HG03175 (cell line): ENCODE results near the gene SGTA.

Experiments
- ATAC-seq: cut with Tn5 transposase; IDR thresholded peaks from one replicate; pipeline ENCODE4 v1.9.1; 2021; ENCODE audit warnings: mild to moderate bottlenecking, moderate library complexity; ENCODE audit not compliant: unreplicated experiment

Gene SGTA

DNA sequence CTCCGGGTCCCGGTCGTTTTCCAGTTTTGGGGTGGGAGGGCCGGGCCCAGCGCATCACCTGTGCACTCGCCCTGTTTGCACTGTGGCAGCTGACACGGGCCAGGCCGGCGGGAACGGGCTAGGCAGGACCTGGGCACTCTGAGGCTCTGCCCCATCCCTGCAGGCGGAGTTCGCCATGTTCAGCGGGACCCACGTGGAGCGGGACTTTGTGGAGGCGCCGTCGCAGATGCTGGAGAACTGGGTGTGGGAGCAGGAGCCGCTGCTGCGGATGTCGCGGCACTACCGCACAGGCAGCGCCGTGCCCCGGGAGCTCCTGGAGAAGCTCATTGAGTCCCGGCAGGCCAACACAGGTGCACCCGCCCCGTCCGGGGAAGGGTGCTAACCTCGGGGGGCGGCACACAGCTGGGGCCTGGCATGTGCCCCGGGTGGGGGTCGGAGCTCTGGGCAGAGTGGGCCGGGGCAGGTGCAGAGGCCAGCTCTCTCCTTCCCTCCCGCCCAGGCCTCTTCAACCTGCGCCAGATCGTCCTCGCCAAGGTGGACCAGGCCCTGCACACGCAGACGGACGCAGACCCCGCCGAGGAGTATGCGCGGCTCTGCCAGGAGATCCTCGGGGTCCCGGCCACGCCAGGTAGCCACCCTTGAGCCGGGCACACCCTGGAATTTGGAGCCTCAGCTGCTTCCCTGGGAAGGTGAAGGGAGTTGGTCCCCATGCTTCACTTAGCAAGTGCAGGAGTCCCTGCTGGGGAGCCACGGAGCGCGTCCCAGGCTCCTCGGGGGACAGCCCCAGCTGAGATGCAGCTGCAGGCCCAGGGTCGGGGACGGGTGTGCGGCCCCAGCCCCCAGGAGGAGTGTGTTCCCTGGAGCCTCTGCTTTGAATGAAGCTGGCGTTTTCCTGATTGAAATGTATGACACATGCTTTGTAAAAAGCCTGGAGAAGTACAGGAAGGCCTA lies 27.3 kb upstream of the SGTA start:
- no peak for ATAC-seq

DNA sequence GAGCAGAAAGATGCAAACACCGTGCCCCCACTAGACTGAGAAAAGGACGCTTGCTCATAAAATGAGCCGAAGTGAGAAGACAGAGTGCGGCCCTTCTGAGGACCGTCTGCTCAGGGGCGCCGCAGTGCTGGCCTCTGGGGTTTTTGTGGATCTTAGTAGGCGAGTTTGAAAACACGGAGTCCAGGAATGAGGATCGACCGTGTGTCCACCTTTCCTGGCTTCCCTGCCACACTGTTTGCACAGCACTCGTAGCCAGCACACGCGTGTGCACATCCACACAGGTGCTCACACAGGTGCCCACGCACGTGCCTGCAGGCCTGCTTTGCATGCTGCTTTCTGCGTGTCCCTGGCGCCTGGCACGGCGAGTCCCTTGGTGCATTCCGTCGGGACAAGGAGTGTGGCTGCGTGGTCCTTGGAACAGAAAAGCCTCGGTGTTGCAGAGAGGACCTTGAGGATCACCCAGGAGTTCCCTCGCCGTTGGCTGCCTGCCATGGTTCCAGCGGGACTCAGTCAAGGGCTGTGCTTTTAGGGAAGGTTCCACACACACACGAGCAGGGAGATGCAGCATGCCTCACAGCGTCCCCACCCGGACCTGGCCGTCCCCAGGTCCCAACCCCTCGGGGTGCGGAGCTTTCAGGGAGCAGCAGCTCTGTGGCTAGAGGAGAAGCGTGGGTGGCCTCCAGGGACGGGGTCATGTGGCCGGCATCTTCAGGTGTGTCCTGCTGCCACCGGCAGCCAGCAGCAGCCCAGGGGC lies 26.5 kb upstream of the SGTA start:
- no peak for ATAC-seq

DNA sequence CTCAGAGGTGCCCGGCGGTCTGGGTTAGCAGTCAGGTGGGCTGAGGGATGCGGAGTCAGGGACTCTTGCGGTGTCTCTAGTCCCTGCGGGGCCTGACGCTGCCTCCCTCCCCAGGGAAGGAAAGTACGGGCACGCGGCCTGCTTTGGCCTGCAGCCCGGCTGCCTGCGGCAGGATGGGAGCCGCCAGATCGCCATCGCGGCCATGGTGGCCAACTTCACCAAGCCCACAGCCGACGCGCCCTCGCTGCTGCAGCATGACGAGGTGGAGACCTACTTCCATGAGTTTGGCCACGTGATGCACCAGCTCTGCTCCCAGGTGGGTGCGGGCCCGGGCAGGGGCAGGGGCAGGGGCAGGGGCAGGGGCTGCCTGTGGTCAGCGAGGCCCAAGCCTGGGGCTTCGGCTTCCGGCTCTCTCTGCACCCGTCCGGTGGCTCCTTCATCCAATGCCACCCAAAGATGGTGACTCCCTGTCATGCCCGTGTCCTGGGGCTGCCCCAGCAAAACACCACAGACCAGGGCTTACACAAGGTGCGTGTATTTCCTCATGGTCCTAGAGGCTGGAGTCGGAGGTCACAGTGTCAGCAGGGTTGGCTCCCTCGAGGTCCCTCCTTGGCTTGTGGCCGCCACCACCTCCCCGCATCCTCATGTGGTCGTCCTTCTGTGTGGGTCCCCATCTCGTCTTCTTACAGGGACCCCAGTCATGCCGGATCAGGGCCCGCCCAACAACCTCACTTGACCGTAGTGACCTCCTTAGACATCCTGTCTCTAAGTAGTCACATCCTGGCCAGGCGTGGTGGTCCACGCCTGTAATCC lies 25.3 kb upstream of the SGTA start:
- no peak for ATAC-seq

DNA sequence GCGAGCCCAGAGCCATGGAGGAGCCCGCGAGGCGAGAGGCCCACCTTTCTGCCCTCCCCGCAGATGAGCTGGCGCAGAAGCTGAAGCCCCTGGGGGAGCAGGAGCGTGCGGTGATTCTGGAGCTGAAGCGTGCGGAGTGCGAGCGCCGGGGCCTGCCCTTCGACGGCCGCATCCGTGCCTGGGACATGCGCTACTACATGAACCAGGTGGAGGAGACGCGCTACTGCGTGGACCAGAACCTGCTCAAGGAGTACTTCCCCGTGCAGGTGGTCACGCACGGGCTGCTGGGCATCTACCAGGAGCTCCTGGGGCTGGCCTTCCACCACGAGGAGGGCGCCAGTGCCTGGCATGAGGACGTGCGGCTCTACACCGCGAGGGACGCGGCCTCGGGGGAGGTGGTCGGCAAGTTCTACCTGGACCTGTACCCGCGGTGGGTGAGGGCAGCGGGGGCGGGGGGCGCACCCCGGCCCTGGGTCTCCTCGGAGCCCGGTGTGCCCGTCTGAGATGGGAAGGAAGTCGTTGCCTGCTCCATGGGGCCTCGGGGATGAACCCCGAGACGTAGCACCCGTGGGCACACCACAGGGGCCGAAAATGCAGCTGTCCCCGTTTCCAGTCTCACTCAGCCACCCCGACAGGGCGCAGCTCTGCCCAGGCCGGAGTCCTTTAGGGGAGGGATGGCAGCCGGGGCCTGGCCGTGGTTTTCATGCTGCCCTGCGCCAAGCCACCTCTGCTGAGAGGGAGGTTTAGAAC lies 24.5 kb upstream of the SGTA start:
- ATAC-seq = no peak

DNA sequence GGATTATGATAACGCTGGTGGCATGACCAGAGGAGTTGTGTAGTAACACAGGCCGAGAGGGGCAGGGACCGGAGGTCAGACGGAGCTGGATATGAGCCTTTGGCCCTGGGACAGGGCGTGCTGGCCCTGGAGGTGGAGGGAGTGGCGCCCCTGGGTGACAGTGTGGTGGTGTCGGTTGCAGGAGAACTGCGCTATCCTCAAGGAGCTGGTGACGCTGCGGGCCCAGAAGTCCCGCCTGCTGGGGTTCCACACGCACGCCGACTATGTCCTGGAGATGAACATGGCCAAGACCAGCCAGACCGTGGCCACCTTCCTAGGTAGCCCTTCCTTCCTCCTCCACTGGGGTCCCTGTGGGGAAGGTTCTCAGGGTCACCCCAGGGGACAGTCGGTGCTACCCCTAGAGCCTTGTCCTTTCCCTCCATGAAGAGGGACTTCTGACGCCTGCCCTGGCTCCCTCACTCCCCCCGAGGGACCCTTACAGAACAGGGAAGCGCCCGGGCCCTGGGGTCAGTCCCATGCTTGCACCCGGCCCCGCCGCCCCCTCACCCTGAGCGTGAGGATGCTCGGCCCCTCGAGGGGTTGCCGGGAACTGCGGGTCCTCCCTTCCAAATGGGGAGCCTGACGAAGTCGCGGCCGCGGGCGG lies 23.8 kb upstream of the SGTA start:
- no peak for ATAC-seq

DNA sequence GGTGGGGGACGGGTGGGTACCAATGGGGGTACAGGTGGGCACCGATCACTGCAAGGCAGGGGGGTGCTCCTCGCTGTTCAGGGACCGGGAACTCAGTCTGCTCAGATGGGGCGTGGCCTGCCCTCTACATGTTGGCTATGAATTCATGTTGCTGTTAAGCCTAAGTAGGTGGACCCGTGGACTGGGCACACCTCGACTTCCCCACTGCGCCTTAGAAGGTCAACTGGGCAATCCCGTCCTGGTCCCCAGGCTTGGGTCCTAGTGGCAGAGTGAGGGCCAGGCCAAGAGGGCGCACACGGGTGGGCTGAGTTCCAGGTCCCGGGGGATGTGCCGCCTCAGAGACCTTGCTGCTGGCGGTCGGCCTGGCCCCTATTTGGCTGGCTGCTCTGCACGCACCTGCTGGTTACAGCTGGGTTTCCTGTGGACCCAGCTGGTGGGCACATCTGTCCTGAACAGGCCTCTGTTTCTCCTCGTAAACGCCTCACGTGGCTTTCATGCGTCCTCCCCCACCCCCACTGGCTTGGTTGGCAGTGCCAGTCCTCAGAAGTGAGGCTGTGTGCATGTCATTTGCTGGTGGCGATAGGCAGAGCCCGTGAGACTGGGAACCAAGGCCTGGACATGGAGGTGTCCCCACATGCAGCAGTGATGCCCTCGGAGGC lies 23.0 kb upstream of the SGTA start:
- ATAC-seq = no peak

DNA sequence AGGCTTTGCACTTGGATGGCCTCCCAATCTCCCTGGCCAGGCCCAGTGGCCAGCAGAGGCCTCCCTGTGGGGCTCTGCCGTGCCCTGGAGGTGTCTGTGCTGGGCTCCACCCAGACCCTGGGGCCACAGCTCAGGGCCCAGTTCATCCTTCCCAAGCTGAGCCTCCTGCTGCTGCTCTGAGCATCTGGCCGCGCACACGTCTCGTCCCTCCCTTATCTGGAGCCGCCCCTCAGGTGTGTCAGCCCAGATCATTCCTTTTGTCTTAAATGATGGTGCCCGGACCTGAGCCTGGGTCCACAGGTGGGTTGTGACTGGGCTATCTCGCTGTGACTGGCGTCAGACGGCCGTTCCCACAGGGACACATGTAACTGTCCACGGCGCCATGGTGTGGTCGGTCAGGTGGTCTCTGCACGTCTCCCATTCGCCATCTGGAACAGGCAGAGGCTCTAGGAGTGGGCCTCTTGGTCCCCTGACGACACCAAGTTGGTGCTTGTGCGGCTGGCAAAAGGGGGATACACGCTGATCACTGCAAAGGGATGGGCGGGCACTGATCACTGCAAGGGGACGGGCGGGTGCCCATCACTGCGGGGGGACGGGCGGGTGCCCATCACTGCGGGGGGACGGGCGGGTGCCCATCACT lies 22.3 kb upstream of the SGTA start:
- ATAC-seq = no peak

DNA sequence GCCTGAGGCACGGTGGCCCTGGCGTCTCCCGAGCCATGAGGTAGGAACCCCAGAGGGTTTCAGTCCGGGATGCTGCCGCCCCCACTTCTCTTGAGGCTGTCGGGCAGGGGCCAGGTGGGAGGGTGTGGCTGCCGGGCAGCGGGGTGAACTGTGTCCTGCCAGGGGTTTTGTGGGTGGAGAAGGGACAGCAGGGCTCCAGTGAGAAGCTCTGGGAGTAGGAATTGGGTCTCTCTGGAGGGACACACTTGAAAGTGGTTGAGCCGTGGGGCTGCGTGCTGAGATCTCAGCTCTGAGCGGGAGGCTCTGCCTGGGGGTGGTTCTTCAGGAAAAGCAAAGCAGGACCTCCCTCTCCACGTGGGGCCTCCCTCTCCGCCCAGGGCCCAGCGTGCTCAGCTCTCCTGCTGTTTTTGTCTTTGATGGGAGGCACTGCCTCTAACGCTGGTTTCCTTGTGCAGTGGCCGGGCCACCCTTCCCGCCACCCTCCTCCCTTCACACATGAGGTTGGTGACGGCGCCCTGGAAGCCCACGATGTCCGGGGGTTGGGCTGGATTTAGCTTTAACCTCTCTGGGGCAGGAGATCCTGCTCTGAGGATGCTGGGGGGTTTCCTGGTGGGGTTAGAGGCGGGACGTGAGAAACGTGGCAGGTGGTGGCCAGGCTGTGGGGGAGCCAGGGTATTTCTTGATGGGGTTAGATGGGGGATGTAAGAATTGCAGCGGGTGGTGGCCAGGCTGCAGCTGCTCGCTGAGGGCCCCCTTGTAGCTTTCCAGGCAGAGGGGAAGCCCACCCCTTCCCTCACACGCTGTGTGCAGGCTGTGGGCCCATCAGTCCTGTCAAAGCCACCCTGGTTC lies 21.3 kb upstream of the SGTA start:
- no peak for ATAC-seq

DNA sequence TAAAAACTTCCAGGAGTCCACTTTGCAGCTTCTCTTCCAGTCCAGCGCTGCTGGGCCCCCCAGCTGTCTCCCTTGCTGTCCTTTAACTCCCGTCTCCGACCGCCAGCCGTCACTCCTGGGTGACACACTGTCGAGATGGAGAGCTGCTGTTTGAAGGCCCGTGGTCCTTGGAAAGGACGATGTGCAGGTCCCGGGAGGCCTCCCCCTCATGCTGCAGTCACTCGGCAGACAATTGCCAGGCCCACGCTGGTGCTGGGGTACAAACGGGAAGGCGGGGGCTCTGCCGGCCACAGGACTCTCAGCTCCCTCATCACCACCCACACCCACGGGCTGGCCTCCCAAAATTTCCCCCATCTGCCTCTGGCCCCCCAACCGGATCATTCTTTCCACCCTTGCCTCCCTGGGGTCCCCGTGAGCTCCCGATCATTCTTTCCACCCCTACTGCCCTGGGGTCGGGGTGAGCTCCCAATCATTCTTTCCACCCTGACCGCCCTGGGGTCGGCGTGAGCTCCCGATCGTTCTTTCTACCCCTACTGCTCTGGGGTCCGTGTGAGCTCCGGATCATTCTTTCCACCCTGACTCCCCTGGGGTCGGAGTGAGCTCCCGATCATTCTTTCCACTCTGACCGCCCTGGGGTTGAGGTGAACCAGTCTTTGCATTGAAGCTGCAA lies 20.5 kb upstream of the SGTA start:
- ATAC-seq = no peak

DNA sequence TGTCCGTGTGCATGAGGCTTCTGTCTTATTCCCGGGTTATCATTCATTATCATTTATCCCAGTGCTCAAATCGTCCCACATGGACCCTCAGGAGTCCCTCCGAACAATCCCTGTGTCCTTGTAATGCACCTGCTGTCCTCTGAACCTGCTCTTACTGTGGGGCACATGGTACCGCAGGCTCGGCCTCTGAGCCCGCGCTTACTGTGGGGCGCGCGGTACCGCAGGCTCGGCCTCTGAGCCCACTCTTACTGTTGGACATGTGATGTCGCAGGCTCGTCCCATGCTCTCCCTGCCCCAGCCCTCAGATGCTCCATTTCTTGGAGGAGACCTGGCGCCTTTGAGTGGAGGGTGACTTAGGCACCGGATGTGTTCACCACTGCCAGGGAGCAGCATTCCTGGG lies 19.8 kb upstream of the SGTA start:
- no peak for ATAC-seq

DNA sequence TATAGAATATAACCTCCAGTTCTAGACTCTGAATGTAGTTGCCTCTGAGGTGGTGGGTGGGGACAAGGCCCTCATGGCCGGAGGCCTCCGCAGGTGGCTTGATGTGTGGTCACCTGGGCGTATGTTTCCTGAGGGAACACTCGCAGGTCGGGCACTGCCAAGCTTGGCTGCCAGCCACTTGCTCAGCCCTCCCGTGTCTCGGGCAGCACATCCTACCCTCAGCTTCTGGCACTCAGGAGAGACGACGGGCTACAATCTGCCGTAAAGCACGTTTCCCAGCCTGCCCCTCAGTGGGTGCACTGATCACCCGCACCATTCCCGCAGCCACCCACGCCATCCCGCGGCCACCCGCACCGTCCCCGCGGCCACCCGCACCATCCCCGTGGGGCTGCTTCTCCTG lies 17.4 kb upstream of the SGTA start:
- no peak for ATAC-seq

DNA sequence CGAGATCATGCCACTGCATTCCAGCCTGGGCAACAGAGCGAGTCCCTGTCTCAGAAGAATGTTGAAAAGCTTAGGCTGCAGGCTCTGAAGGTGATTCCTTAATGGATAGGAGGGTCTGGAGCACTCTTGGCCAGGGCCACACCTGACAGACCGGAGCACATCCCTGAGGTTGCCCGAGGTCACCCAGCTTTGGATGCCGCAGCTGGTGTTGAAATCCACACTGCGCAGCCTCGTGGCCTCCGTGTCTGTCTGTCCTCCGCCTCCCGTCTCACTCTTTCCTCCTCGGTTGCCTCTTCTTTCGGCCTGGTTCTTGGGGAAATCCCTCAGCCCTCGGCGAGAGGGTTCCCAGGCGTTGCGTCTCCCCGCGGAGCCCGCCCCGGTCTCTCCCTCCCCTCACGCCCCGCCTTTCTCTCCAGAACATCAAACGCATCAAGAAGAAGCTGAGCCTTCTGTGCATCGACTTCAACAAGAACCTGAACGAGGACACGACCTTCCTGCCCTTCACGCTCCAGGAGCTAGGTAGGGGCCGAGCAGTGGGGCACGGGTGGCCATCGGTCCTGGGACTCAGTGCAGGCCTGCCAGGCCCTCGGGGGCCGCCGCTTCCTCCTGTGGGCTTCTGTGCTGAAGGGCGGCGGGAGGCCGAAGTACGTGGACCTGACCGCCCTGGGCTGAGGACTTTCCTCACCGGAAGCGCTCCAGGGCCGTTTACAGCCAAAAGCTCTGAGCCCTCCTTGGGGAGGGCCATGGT lies 16.4 kb upstream of the SGTA start:
- ATAC-seq = no peak

DNA sequence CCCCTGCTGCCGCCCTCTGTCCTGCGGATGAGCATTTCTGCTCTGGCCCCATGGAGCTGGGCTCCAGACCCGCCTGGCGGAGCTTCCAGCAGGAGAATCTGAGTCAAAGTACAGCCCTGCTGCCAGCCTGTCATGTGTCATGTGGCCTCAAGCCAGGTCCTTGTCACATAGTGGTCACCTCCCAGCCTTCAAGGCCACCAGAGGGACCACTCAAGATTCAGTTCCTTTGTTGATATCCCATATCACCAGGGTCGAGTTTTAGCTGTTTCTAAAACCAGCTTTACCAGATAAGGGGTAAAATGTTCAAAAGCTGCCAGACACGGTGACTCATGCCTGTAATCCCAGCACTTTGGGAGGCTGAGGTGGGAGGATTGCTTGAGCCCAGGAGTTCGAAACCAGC lies 15.7 kb upstream of the SGTA start:
- ATAC-seq = no peak

DNA sequence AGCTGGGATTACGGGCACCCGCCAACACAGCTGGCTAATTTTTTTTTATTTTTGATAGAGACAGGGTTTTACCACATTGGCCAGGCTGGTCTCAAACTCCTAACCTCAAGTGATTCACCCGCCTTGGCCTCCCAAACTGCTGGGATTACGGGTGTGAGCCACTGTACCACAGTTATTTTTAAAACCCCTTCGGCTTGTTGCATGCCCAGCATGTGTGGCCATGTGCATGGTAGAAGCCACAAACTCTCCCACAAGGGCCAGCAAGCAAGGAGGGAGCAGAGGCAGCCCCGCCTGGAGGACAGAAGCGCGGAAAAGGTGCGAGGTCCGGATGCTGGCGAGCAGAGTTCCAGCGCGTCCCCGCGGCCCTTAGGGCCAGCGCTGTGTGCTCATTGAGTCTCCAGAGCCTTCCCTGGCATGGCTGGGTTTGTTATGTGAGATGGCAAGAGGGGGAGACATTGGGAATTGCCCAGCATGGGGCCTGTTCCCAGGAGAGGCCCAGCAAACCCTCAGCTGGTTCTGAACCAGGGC lies 15.1 kb upstream of the SGTA start:
- ATAC-seq = no peak

DNA sequence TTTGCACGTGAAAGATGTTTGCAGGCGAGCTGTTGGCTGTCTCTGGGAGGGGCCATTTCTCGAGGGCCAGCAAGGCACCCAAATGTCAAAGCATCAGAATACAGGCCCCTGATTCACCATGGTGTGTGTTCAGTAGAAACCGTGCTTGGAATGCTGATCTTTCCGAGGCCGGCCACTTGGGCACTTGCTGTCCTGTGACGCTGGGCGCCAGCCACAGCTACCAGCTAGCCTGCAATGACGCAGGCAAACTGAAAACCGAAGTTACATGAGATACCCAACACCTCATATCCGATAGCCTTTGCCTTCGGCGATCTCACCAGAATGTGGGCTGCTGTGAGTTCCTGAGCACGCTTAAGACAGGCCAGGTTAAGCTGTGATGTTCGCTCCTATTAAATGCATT lies 14.2 kb upstream of the SGTA start:
- no peak for ATAC-seq

DNA sequence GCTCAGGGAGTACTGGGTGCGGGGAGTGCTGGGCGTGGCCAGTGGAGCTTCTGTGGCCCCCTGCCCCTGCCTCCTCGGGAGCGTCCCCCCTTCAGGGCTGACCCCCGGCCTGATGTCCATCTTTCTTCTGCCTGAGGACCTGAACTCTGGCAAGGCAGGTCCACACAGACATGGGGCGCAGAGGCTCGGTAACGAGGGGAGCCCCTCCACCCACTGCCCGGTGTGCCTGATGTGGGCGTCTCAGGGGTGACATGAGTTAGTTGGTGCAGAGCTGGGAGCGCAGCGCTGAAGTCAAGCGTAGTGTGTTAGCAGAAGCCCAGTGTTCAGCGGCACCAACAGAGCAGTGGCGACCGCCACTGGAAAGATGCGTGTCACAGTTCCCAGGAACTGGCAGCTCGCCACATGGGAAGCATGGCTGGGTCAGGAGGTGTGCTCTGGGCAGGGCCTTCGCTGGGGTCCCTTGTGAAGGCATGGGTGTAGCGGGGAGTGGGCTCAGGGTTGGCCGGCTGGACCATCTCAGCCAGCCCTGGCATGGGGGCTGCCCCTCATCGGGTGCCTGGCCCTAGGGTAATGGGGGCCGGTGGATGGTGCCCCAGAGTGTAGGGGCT lies 13.7 kb upstream of the SGTA start:
- no peak for ATAC-seq
